GM19351 (cell line): ENCODE results near the gene COPA.

Experiments
- ATAC-seq: cut with Tn5 transposase; IDR thresholded peaks from one replicate; pipeline ENCODE4 v1.9.1; 2021; ENCODE audit warnings: mild to moderate bottlenecking, moderate library complexity; ENCODE audit not compliant: unreplicated experiment

COPA gene

DNA sequence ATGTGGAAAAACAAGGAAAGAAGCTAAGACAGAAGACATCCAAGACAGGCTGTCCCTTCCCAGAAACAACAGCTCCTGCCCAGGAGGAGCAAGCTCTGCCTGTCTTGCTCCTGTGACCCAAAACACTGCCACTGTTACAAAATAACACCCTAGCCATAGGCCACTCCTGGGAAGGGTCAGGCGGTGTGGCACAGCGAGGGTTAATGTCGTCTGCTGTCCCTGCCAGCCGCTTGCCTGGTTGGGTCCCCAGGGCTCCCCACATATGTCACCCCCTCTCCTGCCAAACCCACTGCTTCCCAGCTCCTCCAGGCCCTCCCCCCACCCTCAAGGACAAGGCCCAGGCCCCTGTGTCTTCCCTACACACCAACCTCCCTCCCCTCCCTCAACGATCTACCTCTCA lies 20.0 kb upstream of the COPA start:
- ATAC-seq = no peak

DNA sequence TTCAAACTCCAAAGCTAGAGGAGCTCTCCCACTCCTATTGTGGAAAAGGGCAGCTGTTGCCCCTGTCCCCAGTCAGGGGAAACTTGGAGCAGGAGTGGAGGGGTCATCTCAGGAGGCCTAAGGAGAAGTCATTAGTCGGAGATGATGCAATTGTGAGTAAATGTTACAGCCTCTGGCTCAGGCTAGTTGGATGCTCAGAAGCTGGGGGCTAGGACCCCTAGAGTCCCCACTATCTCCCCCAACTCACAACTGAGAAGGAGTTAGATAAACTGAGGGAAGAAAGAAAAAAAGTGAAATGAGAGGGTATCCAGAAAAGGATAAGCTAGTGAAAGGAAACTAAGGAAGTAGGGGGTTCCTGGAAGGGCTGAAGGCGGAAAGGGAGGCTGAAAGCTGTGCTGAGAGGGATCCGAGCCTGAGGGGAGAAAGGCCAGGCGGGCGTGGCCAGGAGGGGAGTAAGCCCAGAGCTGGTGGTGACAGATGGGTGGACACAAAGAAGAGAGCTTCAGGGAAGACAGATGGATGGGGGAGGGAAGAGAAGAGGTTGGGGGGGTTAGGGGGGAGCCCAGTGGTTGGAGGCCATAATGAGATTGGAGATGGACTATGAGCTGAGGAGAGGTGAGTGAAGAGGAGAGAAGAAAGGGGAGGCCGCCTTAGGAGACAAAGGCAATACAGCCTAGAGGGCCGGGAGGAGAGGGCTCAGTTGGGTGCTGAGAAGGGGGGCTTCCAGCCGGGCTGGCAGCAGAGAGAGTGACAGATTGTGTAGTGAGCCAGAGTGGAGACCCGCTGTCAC lies 19.3 kb upstream of the COPA start:
- no peak for ATAC-seq

DNA sequence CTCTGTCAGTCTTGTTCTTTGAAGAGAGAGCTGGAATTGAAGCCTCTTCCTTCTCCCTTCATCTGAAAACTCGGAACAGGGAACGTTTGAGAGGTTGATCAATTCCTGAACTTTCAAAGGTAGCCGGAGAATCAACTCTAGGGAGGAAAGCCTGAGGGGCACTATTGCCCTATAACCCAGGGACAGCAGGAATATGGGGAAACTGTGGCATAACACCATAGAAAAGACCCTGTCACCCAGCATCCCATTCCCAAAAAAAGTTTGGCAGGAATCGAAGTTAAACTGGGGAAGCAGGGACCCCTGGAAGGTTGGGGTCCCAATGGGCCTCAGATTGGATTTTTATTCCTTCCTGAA lies 18.7 kb upstream of the COPA start:
- ATAC-seq = no peak

DNA sequence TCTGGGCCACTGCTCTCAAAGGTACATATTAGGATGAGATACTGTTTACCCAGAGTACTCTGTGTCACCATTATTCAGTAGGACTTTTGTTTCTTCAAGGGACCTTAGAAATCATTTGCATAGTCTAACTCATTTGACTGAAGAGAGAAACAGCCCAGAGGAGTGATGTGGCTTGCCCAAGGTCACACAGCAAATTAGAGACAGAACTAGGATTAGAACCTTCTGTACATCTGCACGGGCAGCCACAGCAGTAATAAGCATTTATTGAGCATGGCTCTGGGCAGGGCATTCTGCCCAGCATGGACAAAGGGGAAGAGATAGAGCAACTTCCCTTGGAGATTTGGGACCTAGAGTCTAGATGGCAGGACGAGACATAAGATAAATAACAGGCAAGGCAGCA lies 18.1 kb upstream of the COPA start:
- no peak for ATAC-seq

DNA sequence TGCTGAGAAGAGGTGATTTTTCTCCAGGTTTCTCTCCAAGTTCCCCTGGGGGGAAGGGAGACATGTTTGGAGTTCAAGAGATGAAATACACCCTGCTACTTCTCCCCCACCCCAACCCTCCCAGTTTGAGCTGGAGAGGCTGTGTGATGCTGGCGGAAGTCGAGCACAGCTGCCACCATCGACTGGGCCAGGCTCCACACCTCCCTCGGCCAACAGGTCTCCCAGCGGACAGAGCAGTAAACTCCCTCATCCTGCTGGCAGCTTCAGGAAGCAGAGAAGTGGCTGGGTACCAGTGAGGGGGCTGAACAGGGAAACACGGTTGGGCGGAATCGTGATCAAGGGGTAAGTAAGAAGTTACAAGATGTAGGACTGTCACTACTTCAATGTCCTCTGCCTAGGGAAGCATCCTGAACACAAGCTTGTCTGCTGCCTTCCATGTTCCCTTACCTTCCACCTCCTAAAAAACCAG lies 17.2 kb upstream of the COPA start:
- no peak for ATAC-seq

DNA sequence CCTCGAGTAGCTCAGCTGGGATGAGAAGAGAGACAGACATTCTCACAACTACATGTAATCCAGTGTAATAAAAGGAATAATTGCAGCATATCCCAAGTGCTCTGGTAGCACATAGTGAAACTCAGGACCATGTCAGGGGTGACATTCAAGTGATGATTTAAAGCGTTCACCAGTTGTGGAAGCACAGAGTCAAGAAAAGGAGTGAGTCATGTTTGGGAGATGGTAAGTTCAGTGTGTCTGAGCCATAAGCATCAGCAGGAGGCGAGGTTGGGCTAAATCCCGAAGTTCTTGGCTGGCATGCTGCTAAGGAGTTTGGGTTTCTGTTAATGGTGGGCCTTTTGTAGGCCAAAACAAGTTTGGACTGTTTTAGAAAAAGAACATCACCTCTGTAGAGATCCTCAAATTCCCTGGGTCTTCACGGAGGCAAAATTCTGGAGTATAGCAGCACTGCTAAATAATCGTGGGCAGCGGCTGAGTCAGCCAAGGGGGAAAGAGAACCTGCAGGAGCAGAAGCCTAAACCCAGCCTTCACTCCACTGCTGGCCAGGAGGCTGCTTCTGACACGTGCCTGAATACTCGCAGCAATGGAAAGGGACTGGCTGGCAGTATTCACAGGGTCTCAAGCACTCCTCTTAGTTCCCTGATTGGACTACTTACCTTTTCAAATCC lies 16.6 kb upstream of the COPA start:
- ATAC-seq = no peak

DNA sequence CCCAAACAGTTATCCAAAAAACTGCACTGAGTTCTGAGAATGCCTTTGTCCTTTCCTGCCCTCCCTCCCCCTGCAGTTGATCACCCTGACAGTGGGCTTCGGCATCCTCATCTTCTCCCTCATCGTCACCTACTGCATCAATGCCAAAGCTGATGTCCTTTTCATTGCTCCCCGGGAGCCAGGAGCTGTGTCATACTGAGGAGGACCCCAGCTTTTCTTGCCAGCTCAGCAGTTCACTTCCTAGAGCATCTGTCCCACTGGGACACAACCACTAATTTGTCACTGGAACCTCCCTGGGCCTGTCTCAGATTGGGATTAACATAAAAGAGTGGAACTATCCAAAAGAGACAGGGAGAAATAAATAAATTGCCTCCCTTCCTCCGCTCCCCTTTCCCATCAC lies 15.0 kb upstream of the COPA start:
- no peak for ATAC-seq

DNA sequence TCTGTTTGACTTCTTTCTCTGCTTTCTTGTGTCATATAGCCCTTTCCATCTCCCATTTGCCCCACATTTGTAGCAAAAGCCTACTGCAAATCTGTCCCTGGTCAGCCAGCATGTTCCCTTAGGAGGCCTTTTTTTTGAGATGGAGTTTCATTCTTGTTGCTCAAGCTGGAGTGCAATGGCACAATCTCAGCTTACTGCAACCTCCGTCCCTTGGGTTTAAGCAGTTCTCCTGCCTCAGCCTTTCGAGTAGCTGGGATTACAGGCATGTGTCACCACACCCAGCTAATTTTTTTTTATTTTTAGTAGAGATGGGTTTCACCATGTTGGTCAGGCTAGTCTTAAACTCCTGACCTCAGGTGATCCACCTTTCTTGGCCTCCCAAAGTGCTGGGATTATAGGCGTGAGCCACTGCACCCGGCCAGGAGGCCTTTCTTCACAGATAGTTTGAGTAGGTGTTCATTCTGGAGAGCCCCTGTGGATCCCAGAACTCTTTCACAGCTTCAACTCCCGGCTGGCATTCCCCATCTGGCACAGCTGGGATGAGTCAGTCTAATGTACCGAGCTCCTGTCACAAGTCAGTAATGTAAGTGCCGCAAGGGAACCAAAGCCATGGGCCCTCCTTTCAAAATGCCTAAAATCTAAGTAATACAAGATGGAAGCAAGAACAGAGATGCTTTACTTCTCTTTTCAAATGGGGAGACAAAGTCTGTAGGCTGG lies 14.4 kb upstream of the COPA start:
- no peak for ATAC-seq

DNA sequence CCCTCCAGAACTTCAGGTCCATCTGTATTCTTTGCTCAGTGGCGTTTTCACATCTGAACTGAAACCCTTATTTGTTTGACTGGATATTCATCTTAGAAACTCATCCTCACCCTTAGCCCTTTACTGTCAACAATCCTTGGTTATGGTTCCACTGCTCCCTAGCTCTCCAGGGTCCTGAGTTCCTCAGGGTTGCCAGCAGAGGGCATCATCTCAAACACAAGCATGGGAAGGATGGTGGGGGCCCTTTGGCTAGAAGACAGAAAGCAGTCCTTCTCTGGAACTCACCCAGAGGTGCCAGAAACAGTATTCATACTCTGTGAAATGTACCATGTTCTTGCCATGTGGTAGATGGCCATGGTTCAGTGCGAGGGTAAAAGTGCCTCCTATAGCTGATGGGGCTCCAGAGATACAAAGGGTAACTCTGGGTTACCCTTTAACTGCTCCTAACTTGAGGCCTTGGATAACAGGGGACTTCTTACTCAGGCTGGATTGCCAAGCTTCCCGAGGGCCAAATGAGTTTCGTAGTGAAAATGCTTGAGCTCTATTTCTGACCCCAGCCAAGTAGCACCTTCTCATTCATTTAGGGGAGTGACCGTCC lies 11.4 kb upstream of the COPA start:
- ATAC-seq = no peak

DNA sequence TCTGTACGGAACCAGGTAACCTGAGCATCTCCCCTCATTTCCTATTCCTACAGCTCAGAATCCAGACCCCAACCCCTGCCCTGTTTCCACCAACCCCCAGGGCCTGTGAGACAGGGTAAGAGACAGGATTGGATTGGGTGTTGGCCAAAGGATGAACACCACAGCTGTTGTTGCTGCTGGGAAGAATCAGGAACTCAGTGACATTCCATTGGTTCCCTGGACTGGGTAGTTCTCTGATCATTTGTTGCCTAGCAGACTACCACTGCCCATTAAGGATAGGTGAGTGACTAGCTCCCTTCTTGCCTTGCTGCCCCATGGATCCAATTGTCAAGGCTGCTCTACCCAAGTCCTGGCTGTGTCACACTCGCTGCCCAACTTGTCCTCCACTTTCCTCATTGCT lies 10.2 kb upstream of the COPA start:
- no peak for ATAC-seq

DNA sequence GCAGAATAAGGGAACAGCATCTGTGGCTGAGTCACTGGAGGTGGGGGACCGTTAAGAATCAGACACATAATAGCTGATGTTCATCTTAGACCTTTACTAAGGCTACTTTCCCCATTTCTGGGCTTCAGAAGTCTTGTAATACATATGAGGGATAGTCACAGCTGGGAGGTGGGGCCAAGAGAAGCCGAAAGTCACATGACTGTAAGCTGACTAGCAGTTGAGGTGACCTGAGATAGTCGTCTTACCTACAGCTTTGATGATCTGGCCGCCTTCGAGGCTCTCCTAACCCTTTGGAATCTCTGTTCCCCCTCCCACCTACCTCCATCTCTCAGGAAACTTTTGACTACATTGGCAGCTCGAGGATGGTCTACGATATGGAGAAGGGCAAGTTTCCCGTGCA lies 9.5 kb upstream of the COPA start:
- ATAC-seq = no peak

DNA sequence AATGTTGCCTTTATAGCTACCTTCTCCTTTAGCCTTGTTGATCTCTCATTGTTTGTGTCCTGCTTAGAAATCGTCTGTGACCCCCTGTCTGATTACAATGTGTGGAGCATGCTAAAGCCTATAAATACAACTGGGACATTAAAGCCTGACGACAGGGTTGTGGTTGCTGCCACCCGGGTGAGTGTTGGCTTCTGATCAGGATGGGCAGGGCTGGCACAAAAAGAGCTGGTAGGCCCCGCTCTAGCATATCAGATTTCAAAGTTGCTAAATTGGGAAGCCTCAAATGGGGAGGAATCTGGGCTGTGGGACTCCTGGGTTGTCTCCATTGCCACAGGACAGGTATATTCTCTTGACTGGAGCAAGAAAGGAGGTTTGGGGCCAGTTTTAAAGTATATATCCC lies 8.6 kb upstream of the COPA start:
- ATAC-seq = no peak

DNA sequence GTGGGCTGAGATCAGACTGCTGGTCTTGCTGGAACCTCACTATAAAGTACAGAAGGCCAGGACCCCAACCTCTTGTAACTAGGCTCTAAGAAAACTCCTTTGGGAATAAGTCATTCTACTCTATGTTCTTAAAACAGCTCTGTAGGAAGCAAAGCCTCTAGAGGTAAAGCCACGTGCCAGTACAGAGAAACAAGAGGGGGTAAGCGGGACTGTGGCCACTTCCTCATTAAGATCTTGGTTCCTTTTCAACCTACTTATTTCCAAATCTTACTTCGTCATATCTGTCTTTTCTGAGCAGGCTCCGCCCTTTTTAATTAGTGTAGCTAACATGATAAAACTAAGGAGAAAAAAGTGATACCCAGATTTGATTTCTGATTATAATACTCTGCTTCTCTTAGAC lies 3.9 kb upstream of the COPA start:
- ATAC-seq = peak; percentile 41

DNA sequence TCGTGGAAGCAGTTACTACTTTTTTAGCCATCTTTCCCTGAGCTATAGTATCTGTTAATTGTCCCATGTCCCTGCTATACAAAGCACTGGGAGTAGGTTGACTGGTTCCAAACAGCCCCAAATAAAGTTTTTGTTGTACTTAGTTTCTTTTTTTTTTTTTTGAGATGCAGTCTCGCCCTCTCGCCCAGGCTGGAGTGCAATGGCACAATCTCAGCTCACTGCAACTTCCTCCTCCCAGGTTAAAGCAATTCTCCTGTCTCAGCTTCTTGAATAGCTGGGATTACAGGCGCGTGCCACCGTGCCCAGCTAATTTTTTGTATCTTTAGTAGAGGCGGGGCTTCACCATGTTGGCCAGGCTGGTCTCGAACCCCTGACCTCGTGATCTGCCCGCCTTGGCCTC lies 3.4 kb upstream of the COPA start:
- ATAC-seq = no peak

DNA sequence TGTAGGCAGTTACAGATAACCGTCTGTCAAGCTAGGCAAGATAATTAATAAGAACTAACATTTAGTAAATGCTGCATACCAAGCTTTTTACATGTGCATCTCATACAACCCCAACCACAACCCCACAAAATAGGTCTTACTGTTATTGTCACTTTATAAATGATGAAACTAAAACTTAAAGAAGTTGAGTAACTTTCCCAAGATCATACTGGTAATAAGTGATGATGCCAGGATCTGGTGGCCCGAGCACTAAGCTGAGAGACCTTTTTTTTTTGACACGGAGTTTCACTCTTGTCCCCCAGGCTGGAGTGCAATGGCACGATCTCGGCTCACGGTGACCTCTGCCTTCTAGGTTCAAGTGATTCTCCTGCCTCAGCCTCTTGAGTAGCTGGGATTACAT lies 1.9 kb upstream of the COPA start:
- no peak for ATAC-seq

DNA sequence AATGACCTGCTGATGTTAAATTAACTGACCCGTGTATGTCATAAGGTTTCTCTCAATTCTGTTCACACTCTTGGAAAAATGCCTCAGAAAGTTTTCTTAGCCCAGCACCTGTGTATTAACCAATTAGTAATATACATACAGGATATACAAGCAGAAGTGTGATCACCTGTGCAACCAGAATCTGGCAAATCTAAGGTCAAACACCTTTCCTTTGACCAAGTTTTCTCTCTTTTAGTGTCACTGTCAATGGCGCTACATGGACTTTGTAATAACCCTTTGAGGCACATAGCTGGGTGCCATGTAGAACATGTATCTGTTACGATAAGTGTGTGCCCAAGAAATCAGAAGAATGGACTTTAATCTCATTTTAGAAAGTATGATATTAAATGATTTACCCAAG lies 1.2 kb upstream of the COPA start:
- no peak for ATAC-seq

DNA sequence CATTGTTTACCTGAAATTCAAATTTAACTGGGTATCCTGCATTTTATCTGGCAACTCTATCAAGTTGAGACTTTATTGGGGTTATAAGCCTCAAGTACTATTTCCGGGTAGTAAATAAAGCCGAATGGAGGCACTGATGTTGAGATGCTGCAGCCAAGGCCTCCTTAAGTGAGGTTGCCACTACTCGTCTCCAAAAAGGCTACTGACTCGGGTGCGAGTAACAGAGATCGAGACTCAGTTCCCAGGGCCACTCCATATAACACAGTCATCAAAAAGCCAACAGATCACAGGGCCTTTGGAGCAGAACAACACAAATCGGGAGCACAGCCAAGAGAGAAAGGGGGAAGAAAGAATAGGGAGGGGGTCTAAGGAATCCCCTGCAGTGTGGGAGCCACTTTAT lies 524 bp downstream of the COPA start:
- no peak for ATAC-seq

DNA sequence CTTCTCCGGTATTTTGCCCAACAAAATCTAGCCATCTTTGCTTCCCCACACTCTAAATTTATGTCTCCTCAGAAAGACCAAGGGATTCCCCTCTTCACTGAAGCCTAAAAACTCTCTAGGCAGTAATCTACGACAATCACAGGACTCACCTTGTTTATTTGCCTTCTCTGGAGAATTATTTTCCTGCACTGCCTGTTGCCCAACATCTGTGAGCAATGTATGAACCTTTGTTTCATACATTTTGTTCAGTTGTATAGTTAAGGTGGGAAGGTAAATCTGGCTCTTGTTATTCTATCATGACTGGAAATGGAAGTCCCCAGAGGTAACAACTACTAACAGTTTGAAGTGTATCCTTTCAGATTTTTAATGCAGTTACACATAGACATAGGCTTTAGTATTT lies 2.2 kb downstream of the COPA start:
- no peak for ATAC-seq

DNA sequence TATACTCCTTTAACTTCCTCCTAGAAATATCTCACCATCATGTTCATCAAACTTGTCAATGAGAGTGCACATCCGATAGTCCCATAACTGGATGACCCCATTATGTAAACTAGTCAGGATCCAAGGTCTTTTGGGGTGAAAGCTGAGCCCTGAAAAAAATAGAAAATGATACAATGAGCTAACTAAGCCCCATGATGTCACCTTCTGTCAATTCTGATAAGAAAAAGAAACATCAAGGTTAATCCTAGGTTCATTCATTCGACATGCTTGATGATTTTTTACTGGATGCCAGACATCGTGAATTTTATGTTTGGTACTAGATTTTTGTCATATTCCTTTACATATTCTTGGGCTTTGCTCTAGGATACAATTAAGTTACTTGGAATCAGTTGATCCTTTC lies 2.9 kb downstream of the COPA start:
- ATAC-seq = no peak

DNA sequence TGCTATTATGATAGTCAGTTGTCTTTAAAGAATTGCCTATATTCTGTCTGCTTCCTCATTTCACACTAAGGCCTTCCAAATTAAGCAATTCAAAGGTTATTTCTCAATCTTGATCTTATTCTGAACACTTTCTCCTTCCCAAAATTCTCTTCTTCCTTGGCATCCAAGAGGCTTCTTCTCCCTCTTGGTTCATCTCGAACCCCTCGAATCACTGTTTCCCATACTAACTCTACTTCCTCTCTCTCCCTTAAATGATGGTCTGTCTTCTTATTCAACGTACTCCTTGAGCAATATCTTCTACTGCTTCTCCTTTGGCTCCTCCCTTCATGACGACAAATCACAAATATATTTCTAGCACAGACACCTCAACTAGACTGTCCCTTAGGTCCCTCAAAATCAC lies 4.5 kb downstream of the COPA start:
- ATAC-seq = no peak

DNA sequence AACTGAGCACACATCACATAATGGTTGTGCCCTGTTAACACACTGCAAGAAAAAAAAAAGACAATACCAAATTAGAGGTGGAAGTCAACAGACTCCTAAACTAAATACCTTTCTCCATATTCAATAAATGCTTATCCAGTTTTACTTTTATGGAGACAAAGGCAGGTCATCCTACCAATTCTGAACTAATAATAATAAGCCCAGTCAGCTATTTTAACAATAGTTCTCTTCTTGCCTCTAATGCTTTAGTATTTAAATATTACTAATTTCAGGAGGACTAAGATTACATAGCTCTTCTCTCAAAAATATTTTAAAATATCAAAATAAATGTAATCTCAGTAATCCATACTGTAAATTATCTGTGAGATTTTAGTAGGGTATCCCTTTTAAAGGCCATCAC lies 10.5 kb downstream of the COPA start:
- no peak for ATAC-seq

DNA sequence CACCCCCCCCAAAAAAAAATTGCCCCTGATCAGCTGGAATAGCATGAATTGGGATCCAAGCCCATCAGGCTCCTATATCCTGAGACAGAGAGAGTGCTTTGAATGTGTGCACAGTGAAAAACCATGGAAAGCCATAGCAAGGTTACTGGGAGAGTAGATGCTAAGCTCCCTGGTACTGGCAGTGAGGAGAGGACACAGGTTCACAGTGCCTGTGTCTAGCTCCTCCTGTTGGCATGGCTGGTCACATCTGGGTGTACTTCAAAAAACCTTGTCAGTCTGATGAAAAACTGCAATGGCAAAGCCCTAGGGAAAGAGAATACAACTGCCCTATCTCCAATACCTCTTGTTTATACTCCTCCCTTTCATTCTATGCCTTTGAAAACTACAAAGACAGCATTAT lies 12.9 kb downstream of the COPA start:
- no peak for ATAC-seq
